ENCODE results near the gene SSR1. TPM values are rescaled to one million over a fixed set of nuclear protein-coding genes. Genes with fewer than 3 reads are reported as not detected.
A peak's percentile ranks its signal among the peaks of the same experiment; 100 is the strongest.

SSR1 gene
- total RNA-seq, 6 experiments from 2014 or later = 60.8 to 110 (median 90.5) TPM

GRCh38 chr6:7335519-7335918 lies 22.5 kb upstream of the SSR1 start:
- intact Hi-C loops (cut with DNase I) = no loop called here
- no peaks in the 10 kb centered on the region for H3K27me3 ChIP-seq
- no peak overlapping the region for H3K4me3 ChIP-seq
- DNase-seq (no peak), ATAC-seq (no peak)
- no peak for TF ChIP-seq POLR2A (IDR thresholded peaks at IDR 0.05)
- no peak for TF ChIP-seq CTCF (IDR thresholded peaks at IDR 0.05)
- H3K4me1 ChIP-seq = no peaks in the 10 kb centered on the region
- 73% methylated on average over 3 of the region's 3 CpGs for WGBS (ENCODE audit: insufficient coverage, low coverage, low lambda C conversion rate, missing lambda C conversion rate)
- H3K9me3 ChIP-seq = no peaks in the 10 kb centered on the region
- no peaks in the 10 kb centered on the region for H3K36me3 ChIP-seq
- no peak overlapping the region for H3K27ac ChIP-seq

GRCh38 chr6:7334685-7335084 lies 21.7 kb upstream of the SSR1 start:
- Histone ChIP-seq H3K4me3 (no peak overlapping the region), H3K27ac (no peak overlapping the region), H3K27me3 (no peaks in the 10 kb centered on the region), H3K4me1 (no peaks in the 10 kb centered on the region), H3K9me3 (no peaks in the 10 kb centered on the region), H3K36me3 (no peaks in the 10 kb centered on the region)
- TF ChIP-seq CTCF (IDR thresholded peaks at IDR 0.05) = no peak
- intact Hi-C loops (cut with DNase I) = no loop called here
- ATAC-seq (no peak), DNase-seq (no peak)
- 84% methylated on average over 2 of the region's 3 CpGs for WGBS (ENCODE audit: insufficient coverage, low coverage, low lambda C conversion rate, missing lambda C conversion rate)

- peak in 2 of 4 donors; percentile 50 to 54 for ATAC-seq
- TF ChIP-seq POLR2A (IDR thresholded peaks at IDR 0.05) (no peak), CTCF (IDR thresholded peaks at IDR 0.05) (no peak)
- Histone ChIP-seq H3K9me3 (no peaks in the 10 kb centered on the region), H3K27me3 (no peaks in the 10 kb centered on the region), H3K36me3 (no peaks in the 10 kb centered on the region), H3K4me1 (no peaks in the 10 kb centered on the region), H3K4me3 (no peak overlapping the region), H3K27ac (no peak overlapping the region)
- no peak for DNase-seq
- WGBS (ENCODE audit: insufficient coverage, low coverage, low lambda C conversion rate, missing lambda C conversion rate) = 67% methylated on average over 6 of the region's 8 CpGs
- intact Hi-C loops (cut with DNase I) = no loop called here
These were observed 19.2 kb upstream of the SSR1 start for GRCh38 chr6:7332090-7332745.

GRCh38 chr6:7331452-7331851 lies 18.5 kb upstream of the SSR1 start:
- H3K36me3 ChIP-seq = no peaks in the 10 kb centered on the region
- TF ChIP-seq POLR2A (IDR thresholded peaks at IDR 0.05) (no peak), CTCF (IDR thresholded peaks at IDR 0.05) (no peak)
- intact Hi-C loops (cut with DNase I) = no loop called here
- H3K4me3 ChIP-seq = no peak overlapping the region
- H3K27ac ChIP-seq = no peak overlapping the region
- DNase-seq = no peak
- H3K9me3 ChIP-seq = no peaks in the 10 kb centered on the region
- H3K4me1 ChIP-seq = no peaks in the 10 kb centered on the region
- ATAC-seq = no peak
- no peaks in the 10 kb centered on the region for H3K27me3 ChIP-seq
- WGBS (ENCODE audit: insufficient coverage, low coverage, low lambda C conversion rate, missing lambda C conversion rate) = 70% methylated on average over 5 of the region's 7 CpGs

GRCh38 chr6:7328243-7328642 lies 15.2 kb upstream of the SSR1 start:
- TF ChIP-seq POLR2A (IDR thresholded peaks at IDR 0.05) (no peak), CTCF (IDR thresholded peaks at IDR 0.05) (no peak)

More at GRCh38 chr6:7328243-7328642, 15.2 kb upstream of the SSR1 start:
- Histone ChIP-seq H3K4me3 (no peak overlapping the region), H3K36me3 (no peaks in the 10 kb centered on the region), H3K27ac (no peak overlapping the region), H3K9me3 (no peaks in the 10 kb centered on the region), H3K27me3 (no peaks in the 10 kb centered on the region), H3K4me1 (no peaks in the 10 kb centered on the region)
- no peak for ATAC-seq
- intact Hi-C loops (cut with DNase I) = no loop called here
- no peak for DNase-seq
- WGBS (ENCODE audit: insufficient coverage, low coverage, low lambda C conversion rate, missing lambda C conversion rate) = 45% methylated on average over 2 of the region's 2 CpGs

Data from right lobe of liver (tissue), 6 donors.